ENCODE data around the gene DNAH3.
"Not testable (repeated sequence)": the region's sequence is repeated elsewhere in the genome, so short reads cannot be mapped to it uniquely, and the experiment has no call there.

Gene DNAH3

DNA sequence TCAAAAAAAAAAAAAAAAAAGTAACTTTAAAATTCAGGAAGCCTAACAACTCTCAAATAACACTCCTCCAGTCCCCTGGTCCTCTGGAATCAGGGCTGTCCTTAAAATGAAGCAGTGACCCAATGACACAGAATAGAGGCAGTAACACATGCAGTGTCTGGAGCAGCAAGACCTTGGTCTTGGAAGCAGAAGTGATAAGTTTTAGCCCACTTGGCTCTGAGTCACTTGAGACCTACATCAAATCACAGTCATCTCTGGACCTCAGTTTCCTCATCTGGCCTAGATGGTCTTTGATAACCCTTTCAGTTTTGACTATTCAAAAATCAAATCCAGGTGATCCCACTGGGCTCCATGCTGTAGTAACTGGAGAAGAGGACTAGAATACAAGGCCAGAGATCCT lies 211.0 kb downstream of the DNAH3 start:
- no peak for DNase-seq
- in situ Hi-C loops (cut with HindIII; ENCODE audit: low pct_ligation_motif_present, low pct_unique_long_range_greater_than_20kb, low sequenced_read_pairs): no loop called here

DNA sequence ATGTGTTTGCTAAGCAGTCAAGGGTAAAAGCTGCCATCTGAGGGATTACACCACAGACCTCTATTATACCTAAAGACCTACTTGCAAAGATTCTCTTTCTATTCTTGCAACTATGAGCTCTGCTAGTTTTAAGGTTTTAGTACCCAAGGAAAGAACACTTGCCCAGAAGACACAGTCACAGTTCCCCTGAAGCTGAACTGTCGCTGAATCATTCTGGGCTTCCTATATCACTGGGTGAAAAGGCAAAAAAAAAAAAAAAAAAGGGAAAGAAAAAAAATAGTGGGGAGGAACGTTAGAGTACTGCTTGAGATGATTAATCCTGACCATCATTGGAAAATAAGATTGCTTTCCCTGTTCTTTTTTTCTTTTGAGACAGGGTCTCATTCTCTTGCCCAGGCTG lies 212.2 kb downstream of the DNAH3 start:
- in situ Hi-C loops (cut with HindIII; ENCODE audit: low pct_ligation_motif_present, low pct_unique_long_range_greater_than_20kb, low sequenced_read_pairs): no loop called here
- peak; percentile 29 for DNase-seq

DNA sequence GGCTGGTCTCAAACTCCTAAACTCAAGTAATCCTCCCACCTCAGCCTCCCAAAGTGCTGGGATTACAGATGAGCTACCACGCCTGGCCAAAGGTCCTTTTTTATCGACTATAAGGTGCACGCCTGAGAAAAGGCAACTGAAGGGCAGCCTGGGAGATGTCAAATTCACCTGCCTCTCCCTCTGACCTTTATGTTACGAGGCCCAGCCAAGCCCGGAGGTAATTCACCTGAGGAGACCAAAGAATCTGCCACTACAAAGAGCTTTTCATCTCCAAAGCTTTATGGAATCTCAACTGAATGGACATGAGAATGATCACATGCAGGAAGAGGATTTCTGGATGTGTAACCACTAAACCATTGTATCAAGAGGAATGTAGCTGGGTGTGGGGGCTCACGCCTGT lies 212.9 kb downstream of the DNAH3 start:
- in situ Hi-C loops (cut with HindIII; ENCODE audit: low pct_ligation_motif_present, low pct_unique_long_range_greater_than_20kb, low sequenced_read_pairs): no loop called here
- DNase-seq: no peak

DNA sequence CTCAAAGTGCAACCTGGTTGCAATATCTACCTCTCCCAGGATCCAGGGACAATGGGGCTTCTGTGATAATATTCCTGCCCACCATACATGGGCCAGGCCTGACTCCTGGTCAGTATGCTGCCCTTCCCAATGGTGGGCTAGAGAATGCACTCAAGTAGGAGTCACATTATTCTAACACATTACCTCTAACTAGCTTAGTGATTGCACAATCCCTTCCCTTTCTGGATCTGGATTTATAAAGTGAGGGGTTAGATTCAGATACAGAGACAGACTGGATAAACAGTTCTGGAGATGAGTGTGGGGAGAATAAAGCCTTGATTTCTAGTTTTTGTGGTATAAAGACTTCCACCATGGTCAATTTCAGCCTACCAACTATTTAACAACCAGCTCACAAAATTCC lies 217.1 kb downstream of the DNAH3 start:
- no peak for DNase-seq
- in situ Hi-C loops (cut with HindIII; ENCODE audit: low pct_ligation_motif_present, low pct_unique_long_range_greater_than_20kb, low sequenced_read_pairs): no loop called here

DNA sequence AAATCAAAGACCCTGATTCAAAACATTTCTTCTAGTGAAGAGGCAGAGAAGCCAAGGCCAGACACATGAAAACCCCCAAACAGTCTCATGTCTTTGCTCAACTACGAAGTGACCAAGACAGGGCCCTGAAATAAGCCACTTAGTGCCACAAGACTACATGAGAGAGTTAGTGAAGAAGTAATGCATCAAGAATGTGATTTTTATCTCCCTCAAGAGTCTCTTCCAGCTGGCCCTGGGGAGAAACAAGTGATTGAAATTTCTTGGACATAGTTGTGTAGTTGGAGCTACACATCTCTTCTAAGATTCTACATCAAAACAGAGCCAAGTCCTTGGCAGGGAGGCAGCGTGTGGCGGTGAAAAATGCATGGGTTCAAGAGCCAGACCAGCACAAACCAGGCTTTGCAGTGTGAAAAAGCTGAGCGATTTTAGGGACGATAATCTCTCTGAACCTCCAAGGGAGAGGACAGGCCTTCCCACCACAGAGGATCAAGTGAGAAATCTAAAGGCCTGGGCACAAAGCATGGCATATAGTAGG lies 219.5 kb downstream of the DNAH3 start:
- DNase-seq: no peak
- in situ Hi-C loops (cut with HindIII; ENCODE audit: low pct_ligation_motif_present, low pct_unique_long_range_greater_than_20kb, low sequenced_read_pairs): no loop called here

DNA sequence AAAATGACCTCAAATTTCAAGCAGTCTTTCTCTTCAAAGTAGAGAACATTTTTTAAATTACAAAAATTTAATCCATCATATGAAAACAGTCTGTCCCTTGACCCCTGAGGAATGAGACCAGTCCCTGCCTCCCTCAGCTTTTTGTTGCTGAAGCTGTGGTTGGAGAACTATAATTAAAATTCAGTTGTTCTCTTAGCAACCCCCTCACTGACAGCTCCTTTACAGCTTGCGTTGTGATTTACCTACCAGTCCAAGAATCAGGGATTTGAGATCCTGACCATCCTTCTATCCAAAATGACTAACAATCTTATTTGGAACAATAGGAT lies 220.3 kb downstream of the DNAH3 start:
- in situ Hi-C loops (cut with HindIII; ENCODE audit: low pct_ligation_motif_present, low pct_unique_long_range_greater_than_20kb, low sequenced_read_pairs): no loop called here
- DNase-seq: no peak

DNA sequence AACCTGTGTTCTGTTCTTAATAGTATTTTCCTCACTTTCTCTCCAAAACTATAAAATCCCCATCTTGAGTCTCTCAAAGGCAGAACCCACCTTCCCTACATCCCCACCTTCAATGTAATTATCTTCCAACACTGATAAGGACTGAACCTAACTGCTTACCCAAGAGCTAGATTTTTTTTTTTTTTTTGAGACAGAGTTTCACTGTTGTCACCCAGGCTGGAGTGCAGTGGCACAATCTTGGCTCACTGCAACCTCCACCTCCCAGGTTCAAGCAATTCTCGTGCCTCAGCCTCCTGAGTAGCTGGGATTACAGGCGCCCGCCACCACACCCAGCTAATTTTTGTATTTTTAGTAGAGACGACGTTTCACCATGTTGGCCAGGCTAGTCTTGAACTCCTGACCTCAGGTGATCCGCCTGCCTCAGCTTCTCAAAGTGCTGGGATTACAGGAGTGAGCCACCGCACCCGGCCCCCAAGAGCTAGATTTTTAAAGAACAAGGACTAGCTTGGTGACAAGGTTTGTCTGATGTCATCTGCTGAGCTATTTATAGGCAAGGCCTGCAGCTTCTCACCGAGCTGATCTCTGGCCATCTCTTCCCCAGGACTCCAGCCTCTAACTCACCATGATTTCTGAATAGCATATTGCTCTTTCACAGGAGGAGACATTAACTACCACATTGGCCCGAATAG lies 220.8 kb downstream of the DNAH3 start:
- in situ Hi-C loops (cut with HindIII; ENCODE audit: low pct_ligation_motif_present, low pct_unique_long_range_greater_than_20kb, low sequenced_read_pairs); DNase-seq: not testable (repeated sequence)

DNA sequence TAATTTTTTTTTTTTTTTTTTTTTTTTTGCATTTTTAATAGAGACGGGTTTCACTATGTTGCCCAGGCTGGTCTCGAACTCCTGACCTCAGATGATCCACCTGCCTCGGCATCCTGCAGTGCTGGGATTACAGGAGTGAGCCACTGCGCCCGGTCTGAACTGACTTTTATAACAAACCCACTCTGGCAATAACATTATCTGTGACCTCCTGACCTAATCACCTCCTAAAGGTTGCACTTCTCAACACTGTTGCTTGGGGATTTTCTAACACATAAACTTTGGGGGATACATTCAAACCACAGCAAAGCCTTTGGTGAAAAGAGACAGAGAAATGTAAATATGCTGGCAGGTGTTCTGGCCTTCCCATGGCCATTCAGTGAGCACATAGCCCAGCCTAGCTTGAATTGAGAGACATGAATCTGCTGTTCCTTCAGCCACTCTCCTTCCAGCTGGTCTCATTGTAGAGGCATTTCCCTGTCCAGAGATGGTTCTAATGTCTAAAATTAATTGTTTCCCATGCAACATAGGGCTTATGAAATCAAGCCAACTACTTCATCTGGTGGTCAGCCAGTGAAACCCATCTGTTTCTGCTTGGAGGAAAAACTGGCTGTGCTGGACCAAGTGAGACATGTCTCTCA lies 221.8 kb downstream of the DNAH3 start:
- DNase-seq: no peak
- in situ Hi-C loops (cut with HindIII; ENCODE audit: low pct_ligation_motif_present, low pct_unique_long_range_greater_than_20kb, low sequenced_read_pairs): no loop called here

DNA sequence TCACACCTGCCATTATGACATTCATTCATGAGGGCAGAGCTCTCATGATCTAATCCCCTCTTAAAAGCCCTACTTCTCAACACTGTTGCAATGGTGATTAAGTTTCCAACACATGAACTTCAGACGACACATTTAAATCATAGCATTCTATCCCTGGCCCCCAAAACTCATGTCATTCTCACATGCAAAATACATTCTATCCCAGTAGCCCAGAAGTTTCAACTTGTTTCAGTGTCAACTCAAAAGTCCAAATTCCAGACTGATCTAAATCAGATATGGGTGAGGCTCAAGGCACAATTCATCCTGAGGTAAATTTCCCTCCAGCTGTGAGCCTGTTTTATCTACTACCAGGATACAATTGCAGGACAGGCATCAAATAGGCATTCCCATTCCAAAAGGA lies 224.9 kb downstream of the DNAH3 start:
- DNase-seq: no peak
- in situ Hi-C loops (cut with HindIII; ENCODE audit: low pct_ligation_motif_present, low pct_unique_long_range_greater_than_20kb, low sequenced_read_pairs): no loop called here

DNA sequence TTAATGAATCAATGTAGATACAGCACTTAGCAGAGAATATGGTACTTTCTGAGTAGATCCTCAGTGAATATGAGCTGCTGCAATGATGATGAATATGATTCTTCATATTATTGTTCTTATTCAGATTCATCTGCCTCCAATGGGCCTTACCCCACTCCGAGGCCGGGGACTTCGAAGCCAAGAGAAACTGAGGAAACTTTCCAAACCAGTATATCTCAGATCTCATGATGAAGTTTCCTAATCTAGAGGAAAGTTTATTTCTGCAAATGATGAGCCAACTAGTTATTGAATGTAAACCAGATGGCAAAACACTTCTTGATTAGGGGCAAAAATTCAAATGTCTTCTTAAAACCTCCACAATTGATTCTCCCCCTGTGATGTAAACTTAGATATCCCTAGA lies 226.8 kb downstream of the DNAH3 start:
- in situ Hi-C loops (cut with HindIII; ENCODE audit: low pct_ligation_motif_present, low pct_unique_long_range_greater_than_20kb, low sequenced_read_pairs): no loop called here
- DNase-seq: no peak

DNA sequence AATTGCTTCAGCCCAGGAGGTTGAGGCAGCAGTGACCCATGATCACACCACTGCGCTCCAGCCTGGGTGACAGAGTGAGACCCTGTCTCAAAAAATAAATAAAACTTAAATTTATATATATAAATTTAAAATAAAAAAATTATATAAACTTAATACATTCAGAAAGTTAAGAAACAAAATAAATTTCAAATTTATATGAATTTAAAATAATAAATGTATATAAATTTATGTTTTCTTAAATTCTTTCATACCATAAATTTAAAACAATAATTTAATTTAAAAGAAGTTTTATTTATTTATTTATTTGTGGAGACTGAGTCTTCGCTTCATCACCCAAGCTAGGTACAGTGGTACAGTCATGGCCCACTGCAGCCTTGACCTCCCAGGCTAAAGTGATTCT lies 229.8 kb downstream of the DNAH3 start:
- DNase-seq: no peak
- in situ Hi-C loops (cut with HindIII; ENCODE audit: low pct_ligation_motif_present, low pct_unique_long_range_greater_than_20kb, low sequenced_read_pairs): no loop called here

DNA sequence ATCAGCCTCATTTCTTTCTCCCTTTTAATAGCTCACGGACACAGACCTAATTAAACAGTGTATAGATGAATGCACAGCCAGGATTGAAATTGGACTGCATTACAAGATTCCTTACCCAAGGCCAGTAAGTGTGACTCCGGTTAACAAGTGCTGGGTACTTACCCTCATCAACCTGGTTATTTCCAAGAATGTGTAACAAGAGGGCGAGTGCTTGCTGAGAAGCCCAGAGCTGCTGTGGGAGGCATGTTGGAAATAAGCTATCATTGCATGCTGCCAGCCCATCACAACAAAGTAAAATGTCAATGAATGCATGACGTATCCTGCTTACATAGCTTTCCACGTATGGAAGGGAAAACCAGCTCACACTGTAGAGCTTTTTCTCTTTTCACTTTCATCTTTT lies 230.6 kb downstream of the DNAH3 start:
- in situ Hi-C loops (cut with HindIII; ENCODE audit: low pct_ligation_motif_present, low pct_unique_long_range_greater_than_20kb, low sequenced_read_pairs): no loop called here
- no peak for DNase-seq

DNA sequence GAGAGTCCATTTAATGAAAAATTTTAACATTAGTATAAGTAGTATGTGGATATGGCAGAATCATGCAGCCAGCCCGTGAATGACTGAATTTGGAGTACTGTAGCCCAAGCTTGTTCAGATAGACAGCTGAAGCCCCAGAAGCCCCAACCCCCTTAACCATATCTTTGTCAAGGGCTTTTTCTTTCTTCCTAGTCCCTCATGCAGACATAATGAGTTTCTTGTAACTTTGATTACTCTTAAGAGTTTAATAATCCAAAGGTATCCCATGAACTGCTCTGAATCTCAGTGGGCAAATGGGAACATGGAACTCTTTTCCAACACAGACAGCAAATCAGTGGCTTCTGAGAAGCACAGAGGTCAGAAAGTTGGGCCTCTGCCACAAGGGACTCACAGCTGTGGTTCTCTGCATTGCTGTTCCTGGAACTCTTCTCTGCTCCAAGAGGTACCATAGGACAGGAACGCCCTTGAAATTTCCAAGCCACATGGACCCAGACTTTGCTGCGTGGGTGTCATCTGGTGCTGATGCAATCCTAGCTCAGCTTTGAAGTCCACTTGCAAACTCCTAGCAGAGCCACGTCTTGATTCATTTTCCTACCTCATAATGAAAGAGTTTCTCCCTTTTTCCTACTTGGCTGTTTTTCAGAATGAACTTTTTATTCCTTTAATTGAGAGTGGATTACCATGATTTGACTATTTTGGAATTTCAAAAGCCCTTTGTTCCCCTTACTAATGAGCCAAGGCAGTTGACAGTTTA lies 232.0 kb downstream of the DNAH3 start:
- DNase-seq: no peak
- in situ Hi-C loops (cut with HindIII; ENCODE audit: low pct_ligation_motif_present, low pct_unique_long_range_greater_than_20kb, low sequenced_read_pairs): no loop called here

DNA sequence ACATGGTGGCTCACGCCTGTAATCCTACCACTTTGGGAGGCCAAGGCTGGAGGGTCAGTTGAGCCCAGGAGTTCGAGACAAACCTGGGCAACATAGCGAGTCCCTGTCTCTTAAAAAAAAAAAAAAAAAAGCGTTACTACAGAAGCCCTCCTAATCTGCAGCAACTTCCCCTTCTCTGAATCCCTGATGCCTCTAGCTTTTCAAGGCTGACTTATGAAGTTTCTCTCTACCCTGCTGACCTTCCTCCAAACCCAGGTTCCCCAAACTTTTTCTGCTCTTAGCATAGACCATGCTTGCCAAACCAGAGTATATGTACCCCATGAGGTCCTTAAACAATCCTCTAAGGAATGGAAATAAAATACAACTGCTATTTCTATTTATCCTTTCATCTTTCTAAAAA lies 233.7 kb downstream of the DNAH3 start:
- no peak for DNase-seq
- in situ Hi-C loops (cut with HindIII; ENCODE audit: low pct_ligation_motif_present, low pct_unique_long_range_greater_than_20kb, low sequenced_read_pairs): no loop called here

DNA sequence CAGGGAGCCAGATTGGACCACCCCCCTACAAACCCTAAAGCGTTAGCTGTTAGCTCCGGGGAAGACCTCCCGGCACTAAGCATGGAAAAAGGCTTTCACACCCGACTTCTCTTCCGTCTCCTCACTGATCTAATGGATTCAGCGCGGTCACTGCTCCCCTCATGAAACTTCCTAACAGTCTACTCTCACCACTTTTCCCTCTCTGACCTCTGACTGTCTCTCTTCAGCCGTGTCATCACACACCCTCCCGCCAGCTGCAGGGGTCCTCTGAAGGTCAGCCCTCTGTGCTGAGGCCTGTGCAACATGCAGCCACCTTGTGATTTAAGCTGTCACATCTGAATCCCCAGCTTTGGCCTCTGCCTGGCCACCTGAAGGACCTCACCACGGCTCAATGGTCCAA lies 234.4 kb downstream of the DNAH3 start:
- in situ Hi-C loops (cut with HindIII; ENCODE audit: low pct_ligation_motif_present, low pct_unique_long_range_greater_than_20kb, low sequenced_read_pairs): no loop called here
- no peak for DNase-seq

DNA sequence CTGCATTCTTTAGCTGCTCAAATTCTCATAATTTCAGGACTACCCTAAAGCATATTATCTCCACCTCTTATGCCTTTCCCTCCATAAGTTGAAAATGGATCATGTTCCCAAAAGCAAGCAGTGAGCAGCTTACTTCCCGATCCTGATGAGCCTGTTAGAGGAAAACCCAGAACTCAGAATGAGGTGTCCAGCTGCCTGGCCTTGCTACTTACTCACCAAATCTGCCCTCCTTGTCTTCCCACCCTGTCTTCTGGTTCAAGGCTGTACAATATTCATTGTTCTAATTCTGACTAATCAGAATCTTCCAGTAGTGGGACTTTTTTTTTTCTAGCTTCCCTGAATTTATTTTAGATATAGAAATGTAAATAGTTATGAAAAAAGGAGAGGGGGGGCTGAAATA lies 239.3 kb downstream of the DNAH3 start:
- DNase-seq: peak; percentile 28
- in situ Hi-C loops (cut with HindIII; ENCODE audit: low pct_ligation_motif_present, low pct_unique_long_range_greater_than_20kb, low sequenced_read_pairs): no loop called here

DNA sequence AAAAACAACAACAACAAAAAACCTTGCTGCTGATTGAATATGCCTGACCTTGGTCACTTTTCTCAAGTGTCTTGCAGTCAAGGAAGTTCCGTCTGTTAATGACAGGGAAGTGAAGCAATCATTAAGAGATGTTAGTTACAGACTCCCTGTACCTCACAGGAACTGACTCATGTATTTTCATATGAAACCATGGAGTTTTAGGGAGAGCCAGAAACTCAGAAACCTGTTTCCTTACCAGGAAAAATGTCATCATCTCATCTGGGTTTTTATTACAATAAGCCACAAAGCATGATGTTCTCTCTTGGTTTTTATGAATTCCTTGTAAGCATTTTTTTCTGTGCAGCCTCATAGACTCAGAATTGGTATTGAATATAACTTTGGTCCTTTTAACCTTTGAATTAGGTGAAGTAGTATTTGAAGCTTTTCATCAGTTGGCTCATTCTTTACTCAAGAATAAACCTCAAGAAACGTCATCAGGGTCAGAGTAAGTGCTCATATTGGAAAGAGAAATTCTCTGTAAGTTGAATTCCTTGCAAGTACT lies 239.8 kb downstream of the DNAH3 start:
- DNase-seq: peak; percentile 52
- in situ Hi-C loops (cut with HindIII; ENCODE audit: low pct_ligation_motif_present, low pct_unique_long_range_greater_than_20kb, low sequenced_read_pairs): no loop called here

DNA sequence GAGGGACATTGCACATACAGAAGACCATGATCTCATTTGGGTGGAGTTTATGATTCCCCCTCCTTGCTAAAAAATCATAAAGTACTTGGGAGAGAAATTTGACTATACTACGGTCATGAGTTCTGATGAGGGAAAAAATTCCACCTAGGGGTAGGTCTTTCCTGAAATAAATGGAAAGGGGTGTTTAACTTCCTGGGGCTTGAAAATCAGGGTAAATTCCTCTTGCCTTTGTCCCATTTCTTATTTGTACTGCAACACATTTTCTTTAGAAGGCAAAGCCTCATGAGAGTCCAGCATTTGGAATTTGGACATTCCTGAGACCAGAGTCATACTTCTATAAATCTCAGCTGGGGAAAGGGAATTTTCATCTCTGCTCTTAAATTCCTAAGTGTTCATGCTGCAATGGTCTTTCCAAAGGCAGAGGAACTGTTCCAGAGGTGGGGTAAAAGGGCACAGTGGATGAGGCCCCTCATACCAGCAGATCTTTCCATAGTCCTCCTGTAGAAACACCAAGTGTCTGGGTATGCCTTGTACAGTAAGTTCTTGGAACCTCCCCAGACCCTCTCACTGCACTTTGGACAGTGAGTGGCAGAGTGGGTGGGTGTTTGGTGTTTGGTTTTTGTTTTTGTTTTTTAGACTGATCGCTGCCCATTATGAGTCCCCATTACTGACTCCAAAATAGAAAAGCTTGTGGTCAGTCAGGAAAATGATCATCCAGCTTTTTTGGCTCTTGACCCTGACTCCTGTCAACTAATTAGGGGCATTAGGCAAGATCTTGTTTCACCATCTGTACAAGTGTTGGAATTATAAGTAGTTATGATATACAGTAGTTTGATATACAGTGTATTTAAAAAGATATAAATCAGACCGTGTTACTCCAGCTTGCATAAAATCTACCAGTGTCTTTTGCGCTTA lies 244.0 kb downstream of the DNAH3 start:
- DNase-seq: peak; percentile 88
- in situ Hi-C loops (cut with HindIII; ENCODE audit: low pct_ligation_motif_present, low pct_unique_long_range_greater_than_20kb, low sequenced_read_pairs): no loop called here

DNA sequence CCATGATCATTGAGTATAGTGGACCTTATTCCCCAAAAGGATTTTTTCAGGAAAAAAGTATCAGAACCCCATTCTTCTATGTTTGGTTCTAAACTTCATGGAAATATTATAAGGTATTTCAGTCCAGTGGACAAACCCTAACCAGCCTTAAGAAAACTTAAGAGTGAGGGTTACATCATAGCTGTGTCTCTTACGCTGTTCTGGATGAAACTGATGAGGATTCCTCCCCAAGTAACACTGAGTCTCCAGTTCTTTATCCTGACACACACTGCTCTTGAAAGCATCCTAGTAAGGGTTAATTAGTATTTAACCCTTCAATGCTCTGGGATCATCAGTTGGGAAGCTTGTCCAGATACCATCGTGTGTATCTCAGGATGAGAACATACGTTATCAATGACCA lies 245.1 kb downstream of the DNAH3 start:
- DNase-seq: no peak
- in situ Hi-C loops (cut with HindIII; ENCODE audit: low pct_ligation_motif_present, low pct_unique_long_range_greater_than_20kb, low sequenced_read_pairs): no loop called here

Measured in ACHN (cell line).